GM12891 (cell line): Measurements from ENCODE around the gene KREMEN1.

ENCODE experiments used
- POLR2A ChIP-seq: IDR thresholded peaks from 2 replicates; pipeline ENCODE4 v1.6.1; 2011; ENCODE audit warnings: low read depth, low read length, control low read depth
- POLR2AphosphoS5 ChIP-seq: IDR thresholded peaks from 2 replicates; pipeline ENCODE4 v1.6.1; 2011; ENCODE audit warnings: low read depth, low read length, control low read depth
- POU2F2 ChIP-seq: IDR thresholded peaks from 2 replicates; pipeline ENCODE4 v1.6.1; 2011; ENCODE audit warnings: low read depth, mild to moderate bottlenecking, control low read depth, low read length, moderate library complexity
- SPI1 ChIP-seq: IDR thresholded peaks from 2 replicates; pipeline ENCODE4 v1.6.1; 2011; ENCODE audit warnings: low read depth, low read length, control low read depth
- TAF1 ChIP-seq: IDR thresholded peaks from 2 replicates; pipeline ENCODE4 v1.6.1; 2011; ENCODE audit warnings: low read depth, low read length, control low read depth

GRCh38 chr22:29083933-29084591 is 11.2 kb downstream of the KREMEN1 start:
- no peak for TF ChIP-seq POU2F2
- TF ChIP-seq POLR2A: no peak
- TF ChIP-seq POLR2AphosphoS5: no peak
- no peak for TF ChIP-seq SPI1
- no peak for TF ChIP-seq TAF1
